ENCODE data around the gene CFI.

CFI gene
- total RNA-seq: 0 to 1.3 (median 0) reads per million in 17 experiments

DNA sequence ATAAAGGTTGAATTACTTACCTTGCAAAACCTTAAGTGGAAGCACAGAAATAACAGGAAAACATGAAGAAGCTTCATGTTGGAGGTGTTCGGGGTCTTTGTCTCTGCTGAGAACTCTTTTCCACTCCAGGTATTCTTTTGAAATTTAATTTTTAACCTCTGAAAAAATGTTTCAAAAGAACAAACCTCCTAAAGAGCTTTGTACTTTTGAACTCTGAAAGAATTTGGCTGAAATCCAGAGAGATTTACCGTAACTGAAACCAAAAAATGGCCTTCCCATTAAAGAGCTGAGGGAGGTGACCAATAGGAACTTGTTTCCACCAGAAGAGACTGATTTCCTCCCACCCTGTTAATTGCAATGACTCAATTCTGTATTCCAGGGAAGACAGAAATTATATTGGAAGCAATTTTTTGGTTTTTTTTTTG lies at the start of gene CFI:
TSS of gene CFI (minus strand) at position 105 of the 425 bp plus-strand sequence. CDS start at position 77, 28 bp downstream.
- peak in 1 of 4 experiments; percentile 13 for DNase-seq

DNA sequence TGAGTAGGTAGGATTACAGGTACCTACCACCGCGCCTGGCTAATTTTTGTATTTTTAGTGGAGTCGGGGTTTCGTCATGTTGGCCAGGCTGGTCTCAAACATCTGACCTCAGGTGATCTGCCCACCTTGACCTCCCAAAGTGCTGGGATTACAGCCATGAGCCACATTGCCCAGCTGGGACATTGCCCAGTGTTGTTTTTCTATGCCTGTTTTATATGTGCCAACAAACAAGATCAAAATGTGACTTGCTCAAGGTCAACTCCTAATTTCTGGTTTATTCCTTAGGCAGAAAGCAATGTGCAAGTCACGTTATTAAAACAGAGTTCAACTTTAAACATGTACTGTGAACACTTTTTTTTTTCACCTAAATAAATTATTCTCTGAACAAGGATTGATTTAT lies 48.8 kb upstream of the CFI start:
- no peak for DNase-seq

- DNase-seq: no peak
Observed at GRCh38 chr4:109848501-109848900, 46.7 kb upstream of the CFI start.

- no peak for DNase-seq
Observed at GRCh38 chr4:109847896-109848442, 46.2 kb upstream of the CFI start, which contains the start of gene LRIT3. LRIT3 (plus strand) TSS chr4:109848107; CDS start chr4:109848202, 95 bp downstream.

- DNase-seq: no peak
Observed at GRCh38 chr4:109846395-109847098, 44.7 kb upstream of the CFI start.

DNA sequence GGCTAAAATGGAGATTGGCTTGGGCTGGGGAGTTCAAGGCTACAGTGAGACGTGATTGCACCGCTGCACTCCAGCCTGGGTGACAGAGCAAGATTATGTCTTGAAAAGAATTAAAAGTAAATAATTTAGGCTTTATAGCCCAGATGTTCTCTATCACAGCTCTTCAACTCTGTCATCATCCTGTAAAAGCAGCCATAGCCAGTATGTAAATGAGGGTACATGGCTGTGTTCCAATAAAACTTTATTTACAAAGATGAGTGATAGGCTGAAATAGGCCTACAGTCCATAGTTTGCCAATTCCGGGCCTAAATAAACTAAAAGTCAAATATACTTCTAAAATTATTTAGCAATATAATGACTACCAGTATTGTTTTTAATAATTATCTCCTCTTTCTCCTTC lies 35.2 kb upstream of the CFI start:
- DNase-seq: no peak

GRCh38 chr4:109833756-109834155 lies 32.0 kb upstream of the CFI start:
- DNase-seq: no peak

DNA sequence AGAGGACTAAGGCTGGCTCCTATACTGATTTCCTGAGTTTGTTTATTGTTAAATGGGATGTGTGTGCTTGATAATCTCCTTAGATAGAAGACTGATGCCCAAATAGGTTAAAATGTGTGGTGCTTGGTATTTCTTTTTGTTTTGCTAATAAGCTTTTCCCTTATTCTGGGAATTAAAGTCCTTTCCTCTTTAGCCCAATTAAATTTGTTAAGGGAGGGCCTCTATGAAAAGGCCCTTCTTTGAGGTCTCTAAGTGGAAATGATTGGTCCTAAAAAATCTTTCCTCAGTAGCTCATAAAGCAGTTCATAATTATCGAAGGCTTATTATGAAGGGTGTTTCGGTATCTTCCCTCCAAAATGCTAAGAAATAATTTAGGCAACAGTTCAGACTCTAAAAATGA lies 25.9 kb upstream of the CFI start, which contains the start of gene RRH:
TSS of gene RRH (plus strand) at position 301 of the 400 bp plus-strand sequence. CDS start at position 357, 56 bp downstream.
- no peak for DNase-seq

GRCh38 chr4:109826719-109827118 lies 24.9 kb upstream of the CFI start:
- DNase-seq: peak in 2 of 4 experiments; percentile 46 to 56

DNA sequence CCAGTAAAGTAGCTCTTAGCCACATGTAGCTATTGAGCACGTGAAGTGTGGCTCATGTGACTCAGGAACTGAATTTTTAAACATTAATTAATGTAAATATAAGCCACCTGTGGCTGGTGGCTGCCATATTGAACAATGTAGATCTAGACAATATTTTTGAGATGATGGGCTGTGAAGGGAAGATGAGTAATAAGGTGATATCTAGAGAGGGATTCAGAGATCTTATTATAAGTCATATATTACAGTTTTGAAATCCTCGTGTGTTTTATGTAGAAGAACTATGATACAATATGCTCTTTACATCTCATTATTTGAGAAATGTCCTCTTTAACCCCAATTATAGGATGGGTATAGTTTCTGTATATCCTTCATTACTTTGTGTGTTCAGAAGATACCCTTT lies 19.4 kb upstream of the CFI start:
- no peak for DNase-seq

- DNase-seq: no peak
Observed at GRCh38 chr4:109820563-109820962, 18.8 kb upstream of the CFI start.

GRCh38 chr4:109818268-109818667 lies 16.5 kb upstream of the CFI start:
- DNase-seq: no peak

GRCh38 chr4:109816894-109817293 lies 15.1 kb upstream of the CFI start:
- DNase-seq: no peak

DNA sequence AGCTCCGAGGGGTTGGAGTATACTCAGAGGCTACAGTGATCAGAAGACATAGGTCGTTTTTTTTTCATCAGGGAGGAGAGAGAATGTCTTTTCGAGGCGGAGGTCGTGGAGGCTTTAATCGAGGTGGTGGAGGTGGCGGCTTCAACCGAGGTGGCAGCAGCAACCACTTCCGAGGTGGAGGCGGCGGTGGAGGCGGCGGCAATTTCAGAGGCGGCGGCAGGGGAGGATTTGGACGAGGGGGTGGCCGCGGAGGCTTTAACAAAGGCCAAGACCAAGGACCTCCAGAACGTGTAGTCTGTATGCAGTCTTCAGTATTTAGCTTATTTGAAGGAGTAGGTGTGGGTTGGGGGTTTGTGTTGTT lies 14.3 kb upstream of the CFI start:
- peak in 3 of 4 experiments; percentile 3 to 30 (median 13) for DNase-seq

DNA sequence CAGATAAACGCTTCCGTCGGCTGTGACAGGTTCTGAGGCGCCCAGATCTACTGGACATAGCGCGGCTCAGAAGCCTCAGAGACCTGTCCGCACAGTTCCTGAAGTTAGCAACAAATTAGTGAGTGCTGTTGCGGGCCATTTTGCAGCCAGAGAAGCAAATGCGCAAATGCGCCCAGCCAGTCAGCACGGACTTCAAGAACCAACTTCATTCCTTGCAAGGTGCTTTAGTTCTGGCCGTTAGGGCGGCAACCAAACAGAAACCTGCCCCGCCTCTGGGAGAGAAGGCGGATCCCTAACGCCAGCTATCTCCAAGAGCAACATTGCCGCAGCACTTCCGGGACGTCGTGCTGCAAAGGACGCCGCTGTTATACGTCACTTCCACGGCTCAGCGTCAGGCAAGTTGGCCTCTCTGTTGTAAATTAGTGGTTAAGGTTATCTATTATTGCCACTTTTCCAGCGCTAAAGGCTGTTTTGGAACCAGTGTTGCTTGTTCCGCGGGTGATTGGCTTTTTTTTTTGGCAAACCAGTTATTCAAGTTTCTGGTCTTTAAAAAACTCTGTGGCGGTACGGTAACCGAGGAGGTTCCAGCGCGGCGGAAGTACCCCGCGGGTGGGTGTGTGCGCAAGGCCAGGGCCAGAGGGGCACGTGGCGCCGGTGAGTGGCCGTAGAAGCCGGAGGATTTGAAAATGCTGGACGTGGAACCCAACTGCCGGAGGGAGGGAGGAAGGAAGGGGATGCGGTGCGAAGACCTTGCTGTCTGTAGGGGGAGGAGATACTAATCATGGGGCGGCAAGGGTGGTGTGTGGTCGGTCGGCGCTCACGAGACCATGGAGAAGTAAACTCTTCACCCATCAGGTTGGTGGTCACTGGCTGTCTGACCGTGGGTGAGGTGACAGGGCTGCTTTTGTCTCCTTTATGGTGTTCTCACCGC lies 13.6 kb upstream of the CFI start, which contains the start of gene GAR1:
TSS of gene GAR1 (plus strand) at position 612 of the 931 bp plus-strand sequence. CDS start 403 bp downstream, outside the sequence.
- peak; percentile 89 to 95 (median 95) for DNase-seq

DNA sequence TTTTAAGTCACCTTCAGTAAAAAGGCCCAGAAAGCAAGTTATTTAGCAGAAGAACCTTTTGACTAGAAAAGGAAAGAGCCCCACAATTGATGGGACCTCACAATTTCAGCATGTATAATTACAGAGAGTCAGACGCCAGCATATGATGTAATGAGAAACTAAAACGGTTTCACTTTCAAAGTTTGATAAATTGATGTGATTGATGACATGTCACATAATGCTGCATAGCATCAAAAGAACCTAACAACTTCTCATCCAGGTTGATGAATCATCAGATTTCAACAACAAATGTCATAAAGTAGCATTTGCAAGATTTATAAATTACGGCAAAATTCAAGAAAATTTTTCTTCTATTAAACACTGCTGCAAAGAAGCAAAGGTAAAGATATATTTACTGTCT lies 9.9 kb upstream of the CFI start:
- DNase-seq: no peak

GRCh38 chr4:109810552-109811387 lies 9.0 kb upstream of the CFI start:
- DNase-seq: no peak

DNA sequence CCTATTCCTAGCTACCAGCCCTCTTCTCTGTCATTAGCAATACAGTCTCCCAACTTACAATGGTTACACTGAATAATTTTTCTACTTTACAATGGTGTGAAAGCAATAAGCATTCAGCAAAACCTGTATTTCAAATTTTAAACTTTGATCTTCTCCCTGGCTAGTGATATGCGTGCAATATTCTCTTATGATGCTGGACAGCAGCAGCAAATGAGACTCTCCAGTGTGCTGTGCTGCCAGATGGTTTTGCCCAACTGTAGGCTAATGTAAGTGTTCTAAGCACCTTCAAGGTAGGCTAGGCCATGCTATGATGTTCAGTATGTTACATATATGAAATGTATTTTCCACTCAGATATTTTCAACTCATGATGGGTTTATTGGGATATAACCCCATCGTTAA lies 7.9 kb upstream of the CFI start:
- no peak for DNase-seq

GRCh38 chr4:109803924-109804571 lies 2.2 kb upstream of the CFI start:
- peak; percentile 20 to 38 (median 28) for DNase-seq

DNA sequence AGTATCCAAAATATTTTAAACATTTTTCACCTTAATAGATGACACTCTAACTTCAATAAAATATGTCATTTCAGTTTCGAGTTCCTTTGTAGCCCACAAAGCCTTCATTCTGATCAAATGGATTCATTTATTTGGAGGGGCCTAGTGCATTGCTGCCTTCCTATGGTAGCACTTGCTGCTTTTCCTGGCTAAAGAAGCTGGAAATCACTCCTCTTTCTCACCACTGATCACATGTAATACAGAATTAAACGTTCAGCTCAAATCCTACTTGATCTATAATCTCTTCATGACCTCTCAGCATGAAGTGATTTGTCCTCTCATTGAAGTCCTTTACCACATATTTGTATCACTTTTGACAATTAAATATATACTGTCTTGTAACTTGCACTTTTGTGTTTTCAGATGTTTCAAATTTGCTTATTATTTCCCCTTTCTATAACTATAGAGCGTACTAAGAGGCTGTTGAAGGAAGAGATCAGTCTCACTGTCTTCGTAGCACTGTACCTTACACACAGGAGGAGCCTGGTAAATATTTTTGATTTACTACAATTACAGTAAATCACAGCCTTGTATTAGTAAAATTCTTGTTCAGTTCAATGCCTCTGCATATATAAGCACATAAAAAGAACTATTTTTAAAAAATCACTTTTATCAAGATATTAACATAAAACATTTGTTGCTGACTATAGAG lies 555 bp downstream of the CFI start:
- DNase-seq: no peak

- no peak for DNase-seq
Observed at GRCh38 chr4:109798866-109799265, 2.9 kb downstream of the CFI start.

Measured in suppressor macrophage (primary cell).